ENCODE results near the gene BCR.

The BCR gene

GRCh38 chr22:23291806-23292452 is 111.6 kb downstream of the BCR start:
- TF ChIP-seq GABPA (IDR thresholded peaks at IDR 0.05; ENCODE audit: low read depth) = no peak
- TF ChIP-seq CTCF (IDR thresholded peaks at IDR 0.05; ENCODE audit: insufficient read depth, low read length) = no peak
- no peak for TF ChIP-seq POLR2AphosphoS5 (IDR thresholded peaks at IDR 0.05; ENCODE audit: low read depth)
- TF ChIP-seq REST (IDR thresholded peaks at IDR 0.05; ENCODE audit: insufficient replicate concordance, low read depth) = no peak
- TF ChIP-seq SPI1 (IDR thresholded peaks at IDR 0.05; ENCODE audit: borderline replicate concordance, low read depth) = no peak
- DNase-seq (ENCODE audit: low read depth in 1 of 2, low spot score in 1 of 2) = no peak
- no peak overlapping the region for H3K27ac ChIP-seq (replicated peaks)
- no peak overlapping the region for H3K4me3 ChIP-seq (replicated peaks; ENCODE audit: insufficient read depth, low read length)
- no peaks in the 10 kb centered on the region for H3K27me3 ChIP-seq (ENCODE audit: insufficient read depth, poor library complexity, severe bottlenecking)

DNA sequence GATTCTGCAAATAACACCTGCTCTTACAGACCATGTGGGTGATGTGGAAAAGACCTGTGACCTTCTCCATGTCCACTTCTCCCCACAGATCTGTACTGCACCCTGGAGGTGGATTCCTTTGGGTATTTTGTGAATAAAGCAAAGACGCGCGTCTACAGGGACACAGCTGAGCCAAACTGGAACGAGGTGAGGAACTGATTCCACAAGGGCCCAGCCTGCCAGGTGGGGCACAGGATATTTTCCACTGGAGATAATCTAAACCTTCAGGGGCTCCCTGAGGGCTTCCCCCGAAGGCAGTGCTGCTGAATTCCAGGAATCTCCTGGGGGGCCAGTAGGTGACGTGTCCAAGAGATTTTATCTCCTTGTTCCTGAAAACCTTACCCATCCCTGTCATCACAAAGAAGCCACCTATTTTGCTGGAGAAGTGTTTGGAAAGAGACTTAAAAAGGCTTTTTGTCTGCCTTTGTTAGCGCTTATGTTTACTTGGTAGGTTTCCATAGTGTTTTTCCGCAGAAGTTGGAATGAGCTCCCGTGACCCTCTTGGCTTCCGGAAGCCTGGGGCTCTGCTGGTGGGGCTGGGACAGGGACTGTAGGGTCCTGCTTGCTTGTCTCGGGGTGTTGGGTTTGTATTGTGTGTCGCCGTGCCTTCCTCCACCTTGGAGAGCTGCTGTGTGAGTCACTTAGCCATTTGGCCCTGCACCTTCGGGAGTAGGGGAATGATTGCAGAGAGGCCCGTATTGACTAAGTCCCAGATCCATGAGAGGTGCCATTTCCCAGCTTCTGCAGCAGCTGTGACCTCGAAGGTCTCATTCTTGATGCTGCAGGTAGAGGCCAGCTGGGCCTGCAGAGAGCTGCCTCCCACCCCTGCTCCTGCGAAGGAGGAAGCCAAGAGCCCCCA is 112.4 kb downstream of the BCR start:
- no peak for DNase-seq (ENCODE audit: low read depth in 1 of 2, low spot score in 1 of 2)
- no peak overlapping the region for H3K27ac ChIP-seq (replicated peaks)
- no peaks in the 10 kb centered on the region for H3K27me3 ChIP-seq (ENCODE audit: insufficient read depth, poor library complexity, severe bottlenecking)
- no peak for TF ChIP-seq CTCF (IDR thresholded peaks at IDR 0.05; ENCODE audit: insufficient read depth, low read length)
- no peak for TF ChIP-seq SPI1 (IDR thresholded peaks at IDR 0.05; ENCODE audit: borderline replicate concordance, low read depth)
- TF ChIP-seq REST (IDR thresholded peaks at IDR 0.05; ENCODE audit: insufficient replicate concordance, low read depth) = no peak
- no peak for TF ChIP-seq POLR2AphosphoS5 (IDR thresholded peaks at IDR 0.05; ENCODE audit: low read depth)
- TF ChIP-seq GABPA (IDR thresholded peaks at IDR 0.05; ENCODE audit: low read depth) = no peak
- no peak overlapping the region for H3K4me3 ChIP-seq (replicated peaks; ENCODE audit: insufficient read depth, low read length)

- no peak overlapping the region for H3K4me3 ChIP-seq (replicated peaks; ENCODE audit: insufficient read depth, low read length)
- TF ChIP-seq SPI1 (IDR thresholded peaks at IDR 0.05; ENCODE audit: borderline replicate concordance, low read depth) = no peak
- TF ChIP-seq REST (IDR thresholded peaks at IDR 0.05; ENCODE audit: insufficient replicate concordance, low read depth) = no peak
- no peak for TF ChIP-seq GABPA (IDR thresholded peaks at IDR 0.05; ENCODE audit: low read depth)
- no peak for TF ChIP-seq POLR2AphosphoS5 (IDR thresholded peaks at IDR 0.05; ENCODE audit: low read depth)
- no peak for TF ChIP-seq CTCF (IDR thresholded peaks at IDR 0.05; ENCODE audit: insufficient read depth, low read length)
- H3K27me3 ChIP-seq (ENCODE audit: insufficient read depth, poor library complexity, severe bottlenecking) = no peaks in the 10 kb centered on the region
- no peak overlapping the region for H3K27ac ChIP-seq (replicated peaks)
- no peak for DNase-seq (ENCODE audit: low read depth in 1 of 2, low spot score in 1 of 2)
Observed at GRCh38 chr22:23293720-23294119, 113.4 kb downstream of the BCR start.
